A549 (cell line): ENCODE results near the gene DTNB.

ENCODE experiments used
- BHLHE40 ChIP-seq: IDR thresholded peaks from 2 replicates; pipeline ENCODE4 v1.6.1; 2012; ENCODE audit warnings: low read depth, low read length, inconsistent platforms
- CTCF ChIP-seq: fragments of >200 bp; sonication (Bioruptor Twin); formaldehyde crosslinking; IDR thresholded peaks from 3 replicates; pipeline ENCODE4 v1.5.1; 2016
- EP300 ChIP-seq, 2 experiments: fragments of >200 bp; sonication (Bioruptor Twin); formaldehyde crosslinking; IDR thresholded peaks; 2 replicates in 1 of 2; 3 replicates in 1 of 2; pipeline ENCODE4 v1.6.1; 2016 to 2017
- SREBF2 ChIP-seq: fragments of 450-650 bp; IDR thresholded peaks from 2 replicates; pipeline ENCODE4 v1.6.1; 2014; ENCODE audit warnings: mild to moderate bottlenecking, moderate library complexity
- TF ChIP-seq, protein P1 (sequence below): IDR thresholded peaks from 2 replicates; pipeline ENCODE4 v1.6.1; 2012

DNA sequence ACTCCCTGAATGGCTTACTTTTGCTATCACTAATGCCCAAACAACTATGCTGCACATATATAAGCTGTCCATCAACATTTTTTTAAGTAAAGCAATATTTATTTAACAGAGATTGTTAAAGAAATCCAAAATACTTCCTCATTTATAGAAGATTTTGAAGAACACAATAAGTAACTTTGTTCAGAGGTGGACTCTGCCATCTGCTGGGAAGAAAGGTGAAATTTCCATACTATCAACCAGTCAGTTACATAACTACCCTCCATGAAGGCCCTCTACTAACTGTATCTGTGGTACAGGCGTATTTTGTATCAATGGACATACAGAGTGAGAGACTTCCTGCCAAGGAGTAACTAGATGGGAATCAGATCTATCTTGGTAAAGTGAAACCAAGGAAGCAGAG, 106.0 kb downstream of the DTNB start:
- no peak for TF ChIP-seq SREBF2
- TF ChIP-seq, protein P1, sequence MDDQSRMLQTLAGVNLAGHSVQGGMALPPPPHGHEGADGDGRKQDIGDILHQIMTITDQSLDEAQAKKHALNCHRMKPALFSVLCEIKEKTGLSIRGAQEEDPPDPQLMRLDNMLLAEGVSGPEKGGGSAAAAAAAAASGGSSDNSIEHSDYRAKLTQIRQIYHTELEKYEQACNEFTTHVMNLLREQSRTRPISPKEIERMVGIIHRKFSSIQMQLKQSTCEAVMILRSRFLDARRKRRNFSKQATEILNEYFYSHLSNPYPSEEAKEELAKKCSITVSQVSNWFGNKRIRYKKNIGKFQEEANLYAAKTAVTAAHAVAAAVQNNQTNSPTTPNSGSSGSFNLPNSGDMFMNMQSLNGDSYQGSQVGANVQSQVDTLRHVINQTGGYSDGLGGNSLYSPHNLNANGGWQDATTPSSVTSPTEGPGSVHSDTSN: no peak
- no peak for TF ChIP-seq EP300 (IDR thresholded peaks at IDR 0.05)
- TF ChIP-seq CTCF: peak; percentile 82
- no peak for TF ChIP-seq BHLHE40
